Naive thymus-derived CD4-positive, alpha-beta T cell (primary cell): ENCODE measurements around the gene FAM89B. TPM values are rescaled to one million over a fixed set of nuclear protein-coding genes. Genes with fewer than 3 reads are reported as not detected.

Experiments
- ATAC-seq: fragments of 150-1000 bp; cut with Tn5 transposase; 2 replicates; pipeline ENCODE4 v1.10.0; 2021; ENCODE audit warnings: mild to moderate bottlenecking, moderate library complexity
- CTCF ChIA-PET: fragments of 350-600 bp; sonication (Branson Sonifier 250); formaldehyde crosslinking; loops from one replicate; lab custom pipeline; 2021; ENCODE audit warnings: antibody characterized with exemption; lab: Charles Lee
- POLR2A ChIA-PET: fragments of 350-600 bp; sonication (Branson Sonifier 250); formaldehyde crosslinking; loops from one replicate; lab custom pipeline; 2021; ENCODE audit warnings: antibody characterized with exemption, inconsistent platforms; lab: Charles Lee
- DNase-seq, 9 donors: peaks; one replicate each; pipeline versions ENCODE4 v3.0.0 to v3.0.0-alpha.2; 2020 to 2022; ENCODE audit warnings: mixed read lengths in 1 of 9
- H3K27ac ChIP-seq: one replicate; pipeline ENCODE4 v1.7.0; 2013; ENCODE audit warnings: mild to moderate bottlenecking, low read depth, low read length, moderate library complexity
- H3K27me3 ChIP-seq, 2 donors: one replicate each; pipeline ENCODE4 v1.7.0; 2013; ENCODE audit warnings: low read length in 2 of 2, mild to moderate bottlenecking in 2 of 2, moderate library complexity in 2 of 2; ENCODE audit not compliant: control insufficient read depth in 2 of 2, insufficient read depth in 2 of 2
- H3K36me3 ChIP-seq, 3 experiments: 1 replicate in 2 of 3; 2 replicates in 1 of 3; pipeline ENCODE4 v1.7.0; 2013; ENCODE audit warnings: low read length in 3 of 3, mild to moderate bottlenecking in 3 of 3, moderate library complexity in 1 of 3; ENCODE audit not compliant: insufficient read depth in 3 of 3, control insufficient read depth in 2 of 3
- H3K4me1 ChIP-seq, 2 donors: one replicate each; pipeline ENCODE4 v1.7.0; 2013; ENCODE audit warnings: low read length in 2 of 2, mild to moderate bottlenecking in 2 of 2, moderate library complexity in 1 of 2; ENCODE audit not compliant: control insufficient read depth in 2 of 2, insufficient read depth in 2 of 2
- H3K4me3 ChIP-seq: 2 replicates; pipeline ENCODE4 v1.7.0; 2013; ENCODE audit warnings: mild to moderate bottlenecking, low read length
- H3K9me3 ChIP-seq, 3 experiments: 1 replicate in 2 of 3; 2 replicates in 1 of 3; pipeline ENCODE4 v1.7.0; 2013; ENCODE audit warnings: low read length in 3 of 3; ENCODE audit not compliant: control insufficient read depth in 2 of 3
- H3K27ac Mint-ChIP-seq, 9 donors: one replicate each; pipeline ENCODE4 v1.8.0; 2020 to 2022; ENCODE audit warnings: mixed read lengths in 9 of 9, mild to moderate bottlenecking in 8 of 9, moderate library complexity in 5 of 9, inconsistent platforms in 2 of 9
- H3K27me3 Mint-ChIP-seq, 5 donors: one replicate each; pipeline ENCODE4 v1.8.0; 2021 to 2022; ENCODE audit warnings: mixed read lengths in 5 of 5, mild to moderate bottlenecking in 1 of 5
- H3K36me3 Mint-ChIP-seq, 5 donors: one replicate each; pipeline ENCODE4 v1.8.0; 2020 to 2022; ENCODE audit warnings: mixed read lengths in 5 of 5, mild to moderate bottlenecking in 3 of 5, inconsistent platforms in 1 of 5
- H3K4me1 Mint-ChIP-seq, 7 donors: one replicate each; pipeline ENCODE4 v1.8.0; 2020 to 2022; ENCODE audit warnings: mixed read lengths in 7 of 7, mild to moderate bottlenecking in 3 of 7, inconsistent platforms in 1 of 7
- H3K4me3 Mint-ChIP-seq, 10 donors: one replicate each; pipeline ENCODE4 v1.8.0; 2020 to 2022; ENCODE audit warnings: mild to moderate bottlenecking in 10 of 10, mixed read lengths in 10 of 10, moderate library complexity in 6 of 10, inconsistent platforms in 2 of 10
- H3K9me3 Mint-ChIP-seq, 11 donors: one replicate each; pipeline ENCODE4 v1.8.0; 2020 to 2022; ENCODE audit warnings: mixed read lengths in 11 of 11, mild to moderate bottlenecking in 4 of 11, inconsistent platforms in 1 of 11, moderate library complexity in 1 of 11
- intact Hi-C, 2 donors: fragments of 100-400 bp; cut with micrococcal nuclease; formaldehyde crosslinking; loops; one replicate each; pipeline ENCODE4 v1.15.1; 2023
- polyA plus RNA-seq, 2 donors: library from polyadenylated mRNA; unstranded; fragments of 300-500 nt; fragmentation: Illumina TruSeq; gene quantifications; one replicate each; pipeline ENCODE4 v1.2.3, GENCODE V29; 2021
- total RNA-seq, 6 experiments: library from RNA in 5 of 6; stranded (reverse) in 5 of 6; gene quantifications; 1 replicate in 5 of 6; 2 replicates in 1 of 6; pipeline ENCODE4 v1.2.3 and lab custom pipeline; 2021 to 2026

Gene FAM89B
- total and polyA plus RNA-seq, 7 experiments from 2014 or later: 33.0 to 115 (median 57.9) TPM

DNA sequence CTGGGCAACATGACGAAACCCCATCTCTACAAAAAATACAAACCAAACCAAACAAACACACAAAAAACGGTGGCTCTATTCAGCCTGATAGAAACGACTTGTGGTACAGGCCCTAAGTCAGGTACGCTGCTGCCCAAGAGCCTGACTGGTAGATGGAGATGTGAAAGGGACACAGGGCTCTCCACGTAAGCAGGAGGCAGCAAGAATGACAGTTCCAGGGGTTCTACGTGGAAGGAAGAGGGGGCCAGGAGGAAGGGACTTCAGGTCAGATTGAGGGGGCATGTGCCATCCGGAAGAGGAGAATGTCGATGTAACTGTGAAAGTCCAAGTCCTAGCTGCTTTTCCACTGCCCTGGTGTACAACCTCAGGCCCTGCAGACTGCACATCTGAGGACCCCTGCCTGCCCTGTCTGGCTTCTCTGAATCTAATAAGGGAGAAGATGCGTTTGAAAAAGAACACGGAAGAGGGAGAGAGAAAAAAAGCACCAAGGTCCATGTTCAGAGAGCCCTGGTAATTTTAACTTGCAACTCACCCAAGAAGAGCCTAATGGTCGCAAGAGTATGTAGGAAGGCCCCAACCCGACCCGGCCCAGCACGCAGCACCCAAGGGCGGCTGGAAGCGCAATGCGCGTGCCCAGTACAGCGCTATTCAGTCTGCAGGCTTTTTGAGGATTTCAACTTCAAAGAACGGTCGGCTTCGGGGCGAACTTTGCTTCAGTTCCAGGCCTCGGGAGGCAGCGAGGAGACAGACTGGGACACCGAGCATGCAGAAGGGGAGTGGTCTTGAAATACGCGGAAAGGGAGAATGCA is 3.0 kb upstream of the FAM89B start:
- Mint-ChIP-seq H3K4me3 (peak overlapping the region; percentile 91 to 100 (median 97)), H3K4me1 (peaks cover 55 to 79% (median 69%) of the 10 kb centered on the region in 7 donors), H3K27me3 (no peaks in the 10 kb centered on the region), H3K9me3 (peaks cover 0 to 1% (median 0%) of the 10 kb centered on the region in 11 donors), H3K27ac (peak overlapping the region; percentile 89 to 100 (median 99)), H3K36me3 (peaks cover 0 to 19% (median 4%) of the 10 kb centered on the region in 5 donors)
- H3K4me1 ChIP-seq: peaks cover 63 to 67% of the 10 kb centered on the region in 2 donors
- intact Hi-C loops: no loop called here
- H3K27me3 ChIP-seq: no peaks in the 10 kb centered on the region
- H3K4me3 ChIP-seq: peak overlapping the region; percentile 96
- CTCF ChIA-PET: interaction anchor here (1.0 to 5.2 kb wide), 5 partner anchors 9 to 45 kb away, joined by 3 to 57 read pairs (median 4); partner anchors contain the start of gene MAP3K11
- H3K27ac ChIP-seq: peak overlapping the region; percentile 96
- POLR2A ChIA-PET: interaction anchor here (0.7 to 6.3 kb wide), 12 partner anchors 8 to 146 kb away, joined by 3 to 90 read pairs (median 30); partner anchors contain the start of genes LTBP3, MALAT1, MAP3K11 and PCNX3
- H3K9me3 ChIP-seq: no peaks in the 10 kb centered on the region
- DNase-seq (no peak), ATAC-seq (peak; percentile 32)
- peaks cover 0 to 4% (median 0%) of the 10 kb centered on the region in 3 experiments for H3K36me3 ChIP-seq

DNA sequence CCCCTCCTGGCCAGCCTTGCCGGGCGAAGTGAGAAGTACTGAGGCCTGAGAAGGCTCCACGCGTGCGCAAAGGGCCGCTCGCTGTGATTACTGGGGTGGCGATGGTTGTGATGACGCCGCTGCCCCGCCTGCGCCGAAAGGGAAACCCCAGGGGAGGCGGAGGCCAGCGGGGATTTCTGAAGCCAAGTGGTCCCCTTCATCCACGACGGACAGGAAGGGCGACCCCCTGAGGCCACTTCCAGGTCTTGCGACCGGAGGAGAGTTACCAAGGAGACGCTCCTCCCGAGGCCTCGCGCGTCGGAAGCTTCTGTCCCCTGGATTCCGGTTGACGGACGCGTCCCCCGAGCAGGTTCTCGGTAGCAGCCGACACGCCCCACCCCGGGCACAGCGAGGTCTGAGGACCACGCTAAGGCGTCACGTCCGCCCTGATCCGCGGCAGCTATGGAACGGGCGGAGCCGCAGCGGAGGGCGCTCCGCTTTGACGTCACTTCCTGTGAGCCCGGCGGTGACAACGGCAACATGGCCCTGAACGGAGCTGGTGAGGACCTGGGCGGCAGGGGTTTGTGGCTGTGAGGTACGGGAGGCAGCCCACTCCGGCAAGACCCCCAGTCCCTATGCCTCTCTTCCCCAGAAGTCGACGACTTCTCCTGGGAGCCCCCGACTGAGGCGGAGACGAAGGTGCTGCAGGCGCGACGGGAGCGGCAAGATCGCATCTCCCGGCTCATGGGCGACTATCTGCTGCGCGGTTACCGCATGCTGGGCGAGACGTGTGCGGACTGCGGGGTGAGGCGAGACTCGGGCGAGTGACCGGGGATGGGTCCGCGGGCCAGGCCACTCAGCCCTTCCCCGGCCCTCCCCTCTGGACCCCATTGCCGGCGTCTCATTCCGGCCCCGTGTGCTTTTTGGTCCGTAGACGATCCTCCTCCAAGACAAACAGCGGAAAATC is 2.1 kb upstream of the FAM89B start, which contains the start of gene ZNRD2:
TSS of gene ZNRD2 (plus strand) at position 505 of the 946 bp plus-strand sequence. CDS start at position 520, 15 bp downstream.
- peak within 1 kb of the TSS; percentile 91 to 100 (median 97) for H3K4me3 Mint-ChIP-seq
- peaks cover 49 to 77% (median 69%) of the 10 kb centered on the region in 7 donors for H3K4me1 Mint-ChIP-seq
- peak; percentile 94 to 99 (median 98) for DNase-seq
- H3K27me3 Mint-ChIP-seq: no peaks in the 10 kb centered on the region
- Histone ChIP-seq H3K9me3 (no peaks in the 10 kb centered on the region), H3K27ac (peak within 1 kb of the TSS; percentile 96), H3K4me3 (peak within 1 kb of the TSS; percentile 96), H3K27me3 (no peaks in the 10 kb centered on the region), H3K36me3 (peaks cover 0 to 4% (median 0%) of the 10 kb centered on the region in 3 experiments), H3K4me1 (peaks cover 63 to 64% of the 10 kb centered on the region in 2 donors)
- intact Hi-C loops: loop anchor here (1.0 to 5.0 kb wide), 15 partner anchors 12 to 791 kb away; partner anchors contain the start of genes PCNX3 (in 2 of the 2), C11orf68 (in 1 of the 2), CFL1 (in 1 of the 2) and DRAP1 (in 1 of the 2)
- H3K9me3 Mint-ChIP-seq: peaks cover 0 to 1% (median 0%) of the 10 kb centered on the region in 11 donors
- POLR2A ChIA-PET: interaction anchor here (0.5 to 6.3 kb wide), 19 partner anchors 9 to 1677 kb away, joined by 3 to 90 read pairs (median 4); partner anchors contain the start of genes KAT5, LTBP3, MALAT1 and MAP3K11
- peak; percentile 82 for ATAC-seq
- H3K27ac Mint-ChIP-seq: peak within 1 kb of the TSS; percentile 89 to 100 (median 99)
- H3K36me3 Mint-ChIP-seq: peaks cover 0 to 19% (median 4%) of the 10 kb centered on the region in 5 donors
- CTCF ChIA-PET: interaction anchor here (0.6 to 5.2 kb wide), 7 partner anchors 10 to 47 kb away, joined by 3 to 57 read pairs (median 4); partner anchors contain the start of gene MAP3K11

DNA sequence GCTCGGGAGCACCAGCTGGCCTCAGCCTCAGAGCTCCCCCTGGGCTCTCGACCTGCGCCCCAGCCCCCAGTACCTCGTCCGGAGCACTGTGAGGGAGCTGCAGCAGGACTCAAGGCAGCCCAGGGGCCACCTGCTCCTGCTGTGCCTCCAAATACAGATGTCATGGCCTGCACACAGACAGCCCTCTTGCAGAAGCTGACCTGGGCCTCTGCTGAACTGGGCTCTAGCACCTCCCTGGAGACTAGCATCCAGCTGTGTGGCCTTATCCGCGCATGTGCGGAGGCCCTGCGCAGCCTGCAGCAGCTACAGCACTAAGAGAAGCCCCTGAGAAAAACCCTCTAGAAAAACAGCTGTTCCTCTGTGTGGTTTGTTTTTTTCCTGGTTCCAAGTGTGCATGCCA is 918 bp upstream of the FAM89B start:
- Histone ChIP-seq H3K36me3 (peaks cover 0 to 4% (median 0%) of the 10 kb centered on the region in 3 experiments), H3K4me3 (peak overlapping the region; percentile 96), H3K4me1 (peaks cover 55% of the 10 kb centered on the region in 2 donors), H3K9me3 (no peaks in the 10 kb centered on the region), H3K27ac (peak overlapping the region; percentile 96), H3K27me3 (no peaks in the 10 kb centered on the region)
- Mint-ChIP-seq H3K36me3 (peaks cover 0 to 19% (median 4%) of the 10 kb centered on the region in 5 donors), H3K9me3 (peaks cover 0 to 1% (median 0%) of the 10 kb centered on the region in 11 donors), H3K4me3 (peak overlapping the region; percentile 90 to 100 (median 96)), H3K27me3 (no peaks in the 10 kb centered on the region), H3K27ac (peak overlapping the region in 8 of 9 donors; percentile 89 to 100 (median 94)), H3K4me1 (peaks cover 40 to 69% (median 62%) of the 10 kb centered on the region in 7 donors)
- no peak for ATAC-seq
- intact Hi-C loops: loop anchor here (2.0 to 5.0 kb wide), 5 partner anchors 81 to 793 kb away; partner anchors contain the start of genes CFL1 (in 1 of the 2), KAT5 (in 1 of the 2), SF1 (in 1 of the 2) and SNX15 (in 1 of the 2)
- CTCF ChIA-PET: interaction anchor here (1.2 to 5.2 kb wide), 6 partner anchors 18 to 45 kb away, joined by 3 to 57 read pairs (median 8); no protein-coding TSS in a partner anchor
- DNase-seq: no peak
- POLR2A ChIA-PET: interaction anchor here (0.6 to 6.3 kb wide), 20 partner anchors 10 to 431 kb away, joined by 3 to 90 read pairs (median 6); partner anchors contain the start of genes BANF1, EIF1AD, KAT5 and LTBP3

DNA sequence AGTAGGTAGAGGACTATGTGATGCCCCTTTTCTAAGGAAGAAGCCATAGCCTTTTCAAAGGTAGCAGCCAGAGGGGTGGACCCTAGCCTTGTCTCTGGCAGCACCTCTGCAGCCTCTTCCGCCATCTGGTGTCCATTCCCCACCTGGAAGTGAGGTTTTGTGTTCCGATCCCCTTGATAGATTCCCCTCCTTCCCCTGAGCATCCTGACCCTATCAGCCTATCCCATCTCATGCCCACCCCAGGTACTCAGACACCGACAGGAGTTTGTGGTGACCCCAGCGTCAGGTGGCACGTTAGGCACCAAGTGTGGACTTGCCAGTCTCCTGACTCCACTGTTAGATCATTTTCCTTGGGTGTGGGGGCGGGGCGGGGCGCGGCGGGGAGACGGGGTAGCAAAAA is 398 bp upstream of the FAM89B start:
- Histone ChIP-seq H3K4me1 (peaks cover 54 to 55% of the 10 kb centered on the region in 2 donors), H3K27me3 (no peaks in the 10 kb centered on the region), H3K36me3 (peaks cover 0 to 4% (median 0%) of the 10 kb centered on the region in 3 experiments), H3K27ac (peak overlapping the region; percentile 96), H3K4me3 (peak overlapping the region; percentile 96), H3K9me3 (no peaks in the 10 kb centered on the region)
- H3K27me3 Mint-ChIP-seq: no peaks in the 10 kb centered on the region
- ATAC-seq (no peak), DNase-seq (peak in 1 of 9 donors; percentile 42)
- intact Hi-C loops: loop anchor here (2.0 to 5.0 kb wide), 5 partner anchors 81 to 793 kb away; partner anchors contain the start of genes CFL1 (in 1 of the 2), KAT5 (in 1 of the 2), SF1 (in 1 of the 2) and SNX15 (in 1 of the 2)
- H3K9me3 Mint-ChIP-seq: peaks cover 0 to 1% (median 0%) of the 10 kb centered on the region in 11 donors
- POLR2A ChIA-PET: interaction anchor here (0.6 to 6.3 kb wide), 26 partner anchors 11 to 430 kb away, joined by 3 to 90 read pairs (median 8); partner anchors contain the start of genes BANF1, EIF1AD, KAT5 and LTBP3
- H3K4me1 Mint-ChIP-seq: peaks cover 40 to 68% (median 57%) of the 10 kb centered on the region in 7 donors
- peak overlapping the region; percentile 90 to 100 (median 96) for H3K4me3 Mint-ChIP-seq
- peaks cover 0 to 19% (median 4%) of the 10 kb centered on the region in 5 donors for H3K36me3 Mint-ChIP-seq
- H3K27ac Mint-ChIP-seq: peak overlapping the region; percentile 82 to 100 (median 92)
- CTCF ChIA-PET: interaction anchor here (1.5 to 5.2 kb wide), 8 partner anchors 15 to 43 kb away, joined by 5 to 57 read pairs (median 8); partner anchors contain the start of gene PCNX3

DNA sequence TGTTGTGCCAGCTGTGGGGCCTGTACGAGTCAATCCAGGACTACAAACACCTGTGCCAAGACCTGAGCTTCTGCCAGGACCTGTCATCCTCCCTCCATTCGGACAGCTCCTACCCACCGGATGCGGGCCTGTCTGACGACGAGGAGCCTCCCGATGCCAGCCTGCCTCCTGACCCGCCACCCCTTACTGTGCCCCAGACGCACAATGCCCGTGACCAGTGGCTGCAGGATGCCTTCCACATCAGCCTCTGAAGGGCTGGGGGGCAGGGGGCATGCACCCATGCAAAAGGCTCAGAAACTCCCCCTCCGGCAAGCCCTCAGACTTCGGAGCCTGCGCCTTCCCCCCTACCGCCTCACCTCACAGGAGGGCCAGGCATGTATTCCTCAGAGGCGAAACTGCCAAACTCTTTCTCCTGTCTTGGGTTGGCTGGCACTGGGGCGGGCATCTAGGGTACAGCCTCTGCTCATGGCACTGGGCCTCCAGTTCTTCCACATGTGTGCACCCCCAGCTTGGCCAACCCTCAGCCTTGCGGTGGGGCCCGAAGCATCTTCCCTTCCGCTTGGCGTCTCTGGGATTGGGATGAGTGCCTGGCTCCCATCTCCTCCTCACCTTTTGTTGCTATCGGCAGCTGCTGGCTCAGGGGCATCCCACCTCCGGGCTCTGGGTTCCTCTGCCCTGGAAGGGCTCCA is 1.2 kb downstream of the FAM89B start:
- intact Hi-C loops: loop anchor here (1.0 to 5.0 kb wide), 14 partner anchors 15 to 547 kb away; partner anchors contain the start of genes SNX15 (in 2 of the 2), CFL1 (in 1 of the 2), KAT5 (in 1 of the 2) and MAP3K11 (in 1 of the 2)

More for the DNA sequence above, 1.2 kb downstream of the FAM89B start:
- Histone ChIP-seq H3K27ac (peak overlapping the region; percentile 96), H3K36me3 (peaks cover 0 to 5% (median 0%) of the 10 kb centered on the region in 3 experiments), H3K27me3 (no peaks in the 10 kb centered on the region), H3K4me3 (peak overlapping the region; percentile 69), H3K4me1 (peaks cover 54 to 57% of the 10 kb centered on the region in 2 donors), H3K9me3 (no peaks in the 10 kb centered on the region)
- Mint-ChIP-seq H3K27ac (peak overlapping the region; percentile 79 to 98 (median 92)), H3K27me3 (no peaks in the 10 kb centered on the region), H3K4me1 (peaks cover 41 to 67% (median 51%) of the 10 kb centered on the region in 7 donors), H3K9me3 (peaks cover 0 to 1% (median 0%) of the 10 kb centered on the region in 11 donors), H3K4me3 (peak overlapping the region; percentile 86 to 100 (median 94)), H3K36me3 (peaks cover 0 to 18% (median 4%) of the 10 kb centered on the region in 5 donors)
- ChIA-PET POLR2A (interaction anchor here (0.7 to 6.3 kb wide), 23 partner anchors 8 to 439 kb away, joined by 3 to 90 read pairs (median 8); partner anchors contain the start of genes LTBP3, MALAT1, MAP3K11 and PCNX3), CTCF (interaction anchor here (0.5 to 5.2 kb wide), 9 partner anchors 16 to 50 kb away, joined by 3 to 57 read pairs (median 8); partner anchors contain the start of gene PCNX3)
- ATAC-seq (no peak), DNase-seq (no peak)
